Brain pericyte (primary cell): ENCODE data around the gene TMEM94.
"Not testable (repeated sequence)": the region's sequence is repeated elsewhere in the genome, so short reads cannot be mapped to it uniquely, and the experiment has no call there.

Experiments used
- DNase-seq: peaks from one replicate; pipeline ENCODE4 v3.0.0-alpha.2; 2012; ENCODE audit warnings: low read depth, low spot score

Gene TMEM94

DNA sequence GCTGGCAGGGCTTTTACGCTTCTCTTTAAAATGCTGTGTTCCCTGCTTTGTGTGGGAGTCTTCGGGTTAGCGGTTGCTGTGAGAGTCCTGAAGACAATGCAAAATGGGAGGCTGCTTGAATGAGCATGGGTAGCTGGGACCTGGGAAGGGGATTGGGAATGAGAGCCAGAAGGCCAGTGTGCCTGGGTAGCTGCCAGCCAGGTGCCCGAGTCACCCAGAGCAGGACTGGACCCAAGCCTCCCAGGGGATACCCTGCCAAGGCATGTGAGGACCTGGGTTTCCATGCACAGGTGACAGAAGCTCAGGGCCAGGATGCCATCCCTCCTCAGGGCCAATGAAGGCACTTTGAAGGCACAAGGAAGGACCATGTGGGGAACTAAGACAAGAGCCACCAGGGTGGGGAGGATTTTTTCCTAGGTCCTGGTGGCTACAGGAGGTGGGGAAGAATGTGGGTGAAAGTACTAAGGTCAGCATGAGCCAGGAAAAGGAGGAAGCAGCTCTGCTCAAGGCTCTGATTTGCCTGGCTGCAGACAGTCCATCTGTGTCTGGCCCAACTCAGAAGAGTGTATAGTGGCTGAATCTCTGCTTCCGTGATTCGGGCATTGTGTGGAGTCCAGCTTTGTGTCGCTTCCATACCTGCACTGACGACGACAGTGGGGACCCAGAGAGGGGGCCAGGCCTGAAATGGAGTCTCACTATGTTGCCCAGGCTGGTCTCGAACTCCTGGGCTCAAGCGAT is 20.5 kb downstream of the TMEM94 start:
- DNase-seq = no peak

DNA sequence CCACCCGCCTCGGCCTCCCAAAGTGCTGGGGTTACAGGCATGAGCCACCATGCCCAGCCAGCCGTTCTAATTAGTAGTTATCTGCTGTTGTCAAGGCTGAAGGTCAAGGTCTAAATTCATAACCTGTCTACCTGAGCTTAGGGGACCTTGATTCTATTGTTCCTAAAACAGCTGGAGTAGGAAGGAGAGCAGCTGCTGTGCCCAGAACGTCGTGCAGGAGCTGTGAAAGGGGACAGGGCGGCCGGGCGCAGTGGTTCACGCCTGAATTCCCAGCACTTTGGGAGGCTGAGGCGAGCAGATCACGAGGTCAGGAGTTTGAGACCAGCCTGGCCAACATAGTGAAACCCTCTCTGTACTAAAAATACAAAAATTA is 21.0 kb downstream of the TMEM94 start:
- DNase-seq = not testable (repeated sequence)

DNA sequence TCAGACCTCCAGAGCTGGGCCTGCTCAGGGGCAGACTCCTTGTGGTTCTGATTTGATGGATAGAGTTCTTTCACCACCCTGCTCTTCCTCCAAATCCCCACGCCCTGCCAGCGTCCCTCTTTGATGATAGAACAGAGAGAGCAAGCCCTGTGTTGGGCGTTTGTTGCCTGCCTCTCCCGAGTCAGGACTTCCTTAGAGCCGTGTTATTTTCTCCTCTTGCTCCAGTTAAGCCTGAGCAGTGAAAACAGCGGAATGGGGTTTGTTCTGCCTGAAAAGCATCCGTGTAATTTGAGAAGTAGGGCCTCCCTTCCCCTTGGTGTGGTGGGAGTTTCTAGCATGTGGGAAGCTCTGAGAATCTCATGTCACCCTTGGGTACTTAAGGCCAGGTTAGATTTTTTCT is 22.1 kb downstream of the TMEM94 start:
- no peak for DNase-seq

DNA sequence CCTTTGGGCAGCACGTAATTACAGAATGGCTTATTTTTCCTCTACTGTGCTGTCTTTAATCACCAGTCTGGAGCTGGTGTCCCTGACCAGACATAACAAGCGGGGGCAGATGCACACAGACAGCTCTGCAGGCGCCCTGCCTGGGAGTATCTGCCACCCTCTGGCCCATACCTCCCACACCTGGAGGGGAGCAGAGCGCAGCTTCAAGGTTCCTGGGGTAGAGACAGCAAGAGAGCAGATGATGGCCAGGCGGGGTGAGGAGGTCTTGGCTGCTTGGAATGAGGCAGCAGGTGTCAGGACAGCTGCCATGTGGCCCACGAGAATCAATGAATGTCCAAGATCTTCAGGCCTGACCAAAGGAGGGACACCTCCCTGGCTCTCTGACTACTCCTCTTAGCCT is 23.8 kb downstream of the TMEM94 start:
- no peak for DNase-seq

DNA sequence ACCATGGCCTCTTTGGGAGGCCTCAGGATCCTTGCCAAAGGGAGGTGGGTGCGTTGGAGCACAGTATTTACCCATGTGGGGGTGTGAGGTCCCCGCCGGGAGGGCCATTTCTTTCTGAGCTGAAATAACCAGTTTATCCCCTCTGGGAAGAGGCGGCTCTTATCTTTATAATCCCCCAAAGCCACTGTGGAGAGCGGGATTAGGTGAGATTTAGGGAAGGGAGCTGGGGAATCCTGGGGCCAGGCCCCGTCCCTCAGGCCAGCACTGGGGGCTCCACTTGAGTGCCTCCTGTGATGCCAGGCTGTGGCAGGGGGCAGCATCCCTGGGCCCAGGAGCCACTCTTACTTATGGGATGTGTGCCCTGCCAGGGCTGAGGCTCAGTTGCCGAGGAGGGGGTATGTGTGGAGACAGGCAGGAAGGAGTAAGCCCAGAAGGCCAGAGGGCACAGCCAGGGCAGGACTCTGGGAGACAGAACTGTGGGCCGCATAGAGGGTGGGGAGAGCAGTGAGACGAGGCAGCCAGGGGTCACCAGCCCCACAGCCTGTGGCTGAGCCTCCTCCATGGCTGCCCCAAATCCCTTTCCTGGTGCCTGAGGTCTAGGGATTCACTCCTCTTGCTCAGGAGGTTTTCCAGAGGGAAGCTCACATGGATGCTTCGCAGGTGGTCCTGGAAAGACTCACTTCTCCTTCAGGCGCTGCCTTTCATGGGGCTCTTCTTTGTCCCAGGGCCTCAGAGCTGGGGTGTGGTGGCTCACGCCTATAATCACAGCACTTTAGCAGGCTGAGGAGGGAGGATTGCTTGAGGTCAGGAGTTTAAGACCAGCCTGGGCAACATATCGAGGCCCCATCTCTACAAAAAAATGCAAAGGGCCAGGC is 25.0 kb downstream of the TMEM94 start:
- no peak for DNase-seq

DNA sequence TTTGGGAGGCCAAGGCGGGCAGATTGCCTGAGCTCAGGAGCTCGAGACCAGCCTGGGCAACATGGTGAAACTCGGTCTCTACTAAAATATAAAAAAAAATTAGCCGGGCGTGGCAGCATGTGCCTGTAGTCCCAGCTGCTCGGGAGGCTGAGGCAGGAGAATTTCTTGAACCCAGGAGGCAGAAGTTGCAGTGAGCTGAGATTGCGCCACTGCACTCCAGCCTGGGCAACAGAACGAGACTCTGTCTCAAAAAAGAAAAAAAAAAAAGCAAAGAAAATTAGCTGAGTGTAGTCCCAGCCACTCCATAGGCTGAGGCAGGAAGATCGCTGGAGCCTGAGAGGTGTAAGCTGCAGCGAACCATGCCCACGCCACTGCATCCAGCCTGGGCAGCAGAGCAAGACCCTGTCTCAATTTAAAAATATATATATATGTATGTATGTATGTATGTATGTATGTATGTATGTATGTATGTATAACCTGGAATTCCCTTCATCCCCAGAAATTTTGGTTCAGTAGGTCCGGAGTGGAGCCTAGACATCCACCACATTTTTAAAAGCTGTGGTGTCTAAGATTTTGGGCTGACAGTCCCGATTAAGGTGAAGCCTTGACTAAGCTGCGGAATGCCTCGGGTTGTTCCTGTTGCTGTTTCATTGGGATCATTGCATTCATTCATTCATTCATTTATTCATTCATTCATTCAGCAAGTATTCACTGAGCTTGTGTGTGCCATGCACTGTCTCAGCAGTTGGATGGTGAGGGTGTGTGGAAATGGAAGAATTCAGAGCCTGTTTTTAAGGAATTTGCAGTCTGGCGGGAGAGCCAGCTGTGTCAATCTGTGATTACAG is 25.9 kb downstream of the TMEM94 start:
- no peak for DNase-seq

DNA sequence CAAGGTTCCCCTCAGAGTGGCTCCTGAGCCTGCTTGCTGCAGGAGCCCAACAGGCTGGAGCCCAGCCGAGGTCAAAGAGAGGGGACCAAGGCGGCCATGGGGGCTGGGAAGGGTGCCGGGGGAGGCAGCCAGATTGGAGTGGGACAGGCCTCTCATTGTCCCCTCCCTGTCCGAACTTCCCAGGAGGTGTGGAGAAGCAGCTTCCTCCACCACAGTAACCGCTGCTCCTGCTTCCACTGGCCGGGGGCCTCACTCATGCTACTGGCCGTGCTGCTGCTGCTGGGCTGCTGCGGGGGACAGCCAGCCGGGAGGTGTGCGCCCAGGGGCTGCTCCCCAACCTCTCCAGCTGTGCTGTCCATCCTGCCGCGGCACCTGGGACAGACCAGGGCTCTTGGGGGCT is 29.3 kb downstream of the TMEM94 start:
- no peak for DNase-seq

DNA sequence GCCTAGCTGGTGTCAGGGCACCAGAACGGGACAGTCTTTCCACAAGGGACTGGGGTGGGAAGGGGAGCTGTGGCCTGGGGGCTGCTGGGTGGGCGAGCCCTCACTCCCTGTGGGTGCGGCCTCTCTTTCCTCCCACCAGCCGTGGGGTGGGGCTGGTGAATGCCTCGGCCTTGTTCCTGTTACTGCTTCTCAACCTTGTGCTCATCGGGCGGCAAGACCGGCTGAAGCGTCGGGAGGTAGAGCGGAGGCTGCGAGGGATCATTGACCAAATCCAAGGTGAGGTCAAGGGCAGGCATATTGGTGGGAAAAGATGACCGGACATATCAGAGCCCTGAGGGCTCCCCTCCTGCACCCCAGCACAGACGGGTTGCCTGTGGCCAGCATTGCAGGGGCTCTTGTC is 29.7 kb downstream of the TMEM94 start:
- no peak for DNase-seq

DNA sequence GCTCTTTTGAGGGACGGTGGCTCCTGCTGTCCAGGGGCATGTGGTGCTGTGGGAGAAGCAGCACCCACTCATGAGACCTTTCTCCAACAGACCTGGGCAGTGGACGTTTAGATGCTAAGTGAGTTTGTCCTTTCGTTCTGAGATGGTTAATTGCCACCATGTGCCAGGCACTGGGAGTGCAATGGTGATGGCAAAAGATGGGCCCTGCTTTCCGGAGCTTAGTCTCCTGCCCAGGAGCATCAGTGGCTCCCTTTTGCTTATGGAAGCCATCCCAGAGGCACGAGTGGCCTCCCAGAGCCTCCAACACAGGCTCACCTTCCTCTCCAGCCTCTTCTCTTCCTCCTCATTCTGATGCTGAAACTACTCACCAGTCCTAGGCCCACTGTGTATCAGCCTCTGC is 30.5 kb downstream of the TMEM94 start:
- no peak for DNase-seq

DNA sequence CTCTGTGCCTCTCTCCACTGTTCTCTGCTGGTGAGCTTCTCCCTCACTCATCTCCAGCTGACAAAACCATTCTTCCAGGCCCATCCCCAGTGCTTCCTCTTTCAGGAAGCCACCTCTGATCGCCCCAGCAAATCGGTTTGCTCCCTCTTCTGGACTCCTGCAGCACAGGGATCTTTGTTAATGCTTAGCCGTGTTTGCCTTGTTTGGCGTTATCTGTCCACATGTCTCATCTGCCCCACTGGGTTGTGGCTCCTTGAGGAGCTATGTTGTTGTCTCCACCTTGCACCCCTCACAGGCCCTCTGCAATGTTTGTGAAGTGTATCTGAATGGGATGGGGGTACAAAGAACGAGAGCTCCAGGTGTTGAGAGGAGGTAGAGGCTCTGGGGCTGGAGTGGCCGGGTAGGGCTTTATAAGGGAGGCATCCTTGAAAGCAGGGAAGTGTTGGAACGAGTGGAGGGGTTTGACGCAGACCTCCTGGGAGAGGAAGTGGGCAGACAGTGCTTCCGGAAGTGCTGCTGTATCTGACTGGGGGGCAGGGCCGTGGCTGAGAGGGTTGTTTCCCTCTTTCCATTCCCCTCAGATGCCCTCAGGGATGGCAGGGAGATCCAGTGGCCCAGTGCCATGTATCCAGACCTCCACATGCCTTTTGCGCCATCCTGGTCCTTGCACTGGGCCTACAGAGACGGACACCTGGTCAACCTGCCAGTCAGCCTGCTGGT is 31.1 kb downstream of the TMEM94 start:
- no peak for DNase-seq

DNA sequence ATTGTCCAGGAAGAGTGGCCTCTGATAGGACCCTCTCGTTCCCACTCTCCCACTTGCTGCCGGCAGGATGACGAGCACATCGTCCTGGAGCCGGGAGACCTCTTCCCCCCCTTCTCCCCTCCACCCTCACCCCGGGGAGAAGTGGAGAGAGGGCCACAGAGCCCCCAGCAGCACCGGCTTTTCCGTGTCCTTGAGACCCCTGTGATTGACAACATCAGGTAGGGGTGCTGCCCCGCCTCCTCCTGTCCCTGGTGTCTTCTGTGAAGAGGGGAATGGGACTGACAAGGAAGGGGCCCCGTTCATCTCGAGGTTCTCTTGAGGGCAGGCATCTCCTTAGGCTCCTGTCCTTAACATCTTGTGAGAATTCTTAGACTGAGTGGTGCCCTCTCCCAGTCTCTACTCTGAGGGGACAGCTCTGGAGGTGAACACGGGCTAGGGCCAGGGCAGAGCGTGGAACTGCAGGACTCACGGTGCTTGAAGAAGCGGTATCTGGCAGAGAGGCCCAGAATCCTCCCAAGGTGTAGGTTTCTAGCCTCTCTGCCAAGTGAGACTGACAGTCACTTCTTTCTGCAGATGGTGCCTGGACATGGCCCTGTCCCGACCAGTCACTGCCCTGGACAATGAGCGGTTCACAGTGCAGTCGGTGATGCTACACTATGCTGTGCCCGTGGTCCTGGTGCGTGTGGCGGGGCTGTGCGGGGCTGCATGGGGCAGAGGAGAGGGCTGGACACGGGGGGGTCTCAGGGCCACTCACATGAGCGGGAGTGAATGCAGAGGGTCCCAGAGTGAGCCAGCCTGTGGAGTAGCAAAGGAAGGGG is 32.5 kb downstream of the TMEM94 start:
- no peak for DNase-seq

DNA sequence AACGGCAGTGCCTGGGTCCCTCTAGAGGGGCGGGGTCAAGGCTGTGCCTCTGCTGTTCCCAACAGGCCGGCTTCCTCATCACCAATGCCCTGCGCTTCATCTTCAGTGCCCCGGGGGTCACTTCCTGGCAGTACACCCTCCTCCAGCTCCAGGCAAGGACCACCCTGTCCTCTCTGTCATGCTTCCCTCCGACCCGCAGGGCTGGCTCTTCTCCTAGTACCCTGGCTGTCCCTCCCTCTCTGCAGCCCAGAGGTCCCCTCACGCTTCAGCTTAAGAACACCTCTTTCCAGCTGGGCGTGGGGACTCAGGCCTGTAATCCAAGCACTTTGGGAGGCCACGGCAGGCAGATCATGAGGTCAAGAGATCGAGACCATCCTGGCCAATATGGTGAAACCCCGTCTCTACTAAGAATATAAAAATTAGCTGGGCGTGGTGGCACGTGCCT is 33.1 kb downstream of the TMEM94 start:
- no peak for DNase-seq

DNA sequence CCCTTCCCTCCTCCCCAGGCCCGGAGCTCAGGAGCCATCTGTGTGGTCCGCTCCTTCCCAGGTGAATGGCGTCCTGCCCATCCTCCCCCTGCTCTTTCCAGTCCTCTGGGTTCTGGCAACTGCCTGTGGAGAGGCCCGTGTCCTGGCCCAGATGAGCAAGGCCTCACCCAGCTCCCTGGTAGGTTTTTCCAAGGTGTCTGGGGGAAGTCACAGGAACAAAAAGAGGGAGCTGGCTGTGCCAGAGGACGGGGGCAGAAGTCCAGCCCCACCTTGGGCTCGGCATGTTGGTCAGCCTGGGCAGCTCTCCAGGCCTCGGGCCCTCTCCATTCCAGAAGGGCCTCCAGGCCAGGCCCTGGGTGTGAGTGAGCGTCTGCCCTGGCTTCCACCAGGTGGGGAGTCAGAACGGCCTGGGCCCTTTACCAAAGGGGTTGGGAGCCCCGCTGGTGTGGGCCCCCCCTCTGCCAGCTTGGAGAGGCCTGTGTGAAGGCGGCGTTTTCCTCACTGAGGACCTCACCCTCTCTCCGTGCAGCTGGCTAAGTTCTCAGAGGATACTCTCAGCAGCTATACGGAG is 33.8 kb downstream of the TMEM94 start:
- DNase-seq = no peak

DNA sequence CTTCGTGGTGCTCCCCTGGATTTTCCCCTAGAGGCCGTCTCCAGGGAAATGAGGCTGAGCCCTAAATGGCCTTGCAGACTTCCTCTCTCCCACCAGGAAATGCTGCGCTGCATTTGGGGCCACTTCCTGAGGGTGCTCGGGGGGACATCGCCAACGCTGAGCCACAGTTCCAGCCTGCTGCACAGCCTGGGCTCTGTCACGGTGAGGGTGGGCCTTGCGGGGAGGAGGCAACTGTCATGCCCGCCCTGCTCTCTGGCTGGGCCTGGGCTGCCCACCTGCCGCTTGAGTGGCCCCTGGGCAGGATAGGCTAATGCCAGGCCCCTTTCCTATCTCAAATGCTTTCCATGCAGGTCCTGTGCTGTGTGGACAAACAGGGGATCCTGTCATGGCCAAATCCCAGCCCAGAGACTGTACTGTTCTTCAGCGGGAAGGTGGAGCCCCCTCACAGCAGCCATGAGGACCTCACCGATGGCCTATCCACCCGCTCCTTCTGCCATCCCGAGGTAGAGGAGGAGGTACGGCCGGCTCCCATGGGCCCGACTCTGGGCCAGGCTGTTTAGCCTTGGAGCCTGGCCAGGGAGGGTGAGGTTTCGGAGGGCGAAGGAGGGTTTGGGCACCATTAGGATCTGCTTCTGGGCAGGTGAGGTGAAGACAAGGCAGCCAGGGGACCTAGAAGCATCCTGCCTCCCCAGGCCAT is 34.7 kb downstream of the TMEM94 start:
- no peak for DNase-seq

DNA sequence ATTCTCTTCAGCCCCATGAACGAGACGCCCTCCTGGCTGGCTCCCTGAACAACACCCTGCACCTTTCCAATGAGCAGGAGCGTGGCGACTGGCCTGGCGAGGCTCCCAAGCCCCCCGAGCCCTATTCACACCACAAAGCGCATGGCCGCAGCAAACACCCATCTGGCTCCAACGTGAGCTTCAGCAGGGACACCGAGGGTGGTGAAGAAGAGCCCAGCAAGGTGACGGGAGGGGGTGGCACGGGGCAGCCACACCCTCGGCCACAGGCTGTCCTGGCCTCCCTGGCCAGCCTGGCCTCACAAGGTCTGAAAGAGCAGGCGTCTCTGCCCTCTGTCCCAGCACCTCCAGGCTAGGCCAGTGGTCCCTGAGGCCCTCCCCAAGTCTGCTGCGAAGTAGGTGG is 35.2 kb downstream of the TMEM94 start:
- no peak for DNase-seq

DNA sequence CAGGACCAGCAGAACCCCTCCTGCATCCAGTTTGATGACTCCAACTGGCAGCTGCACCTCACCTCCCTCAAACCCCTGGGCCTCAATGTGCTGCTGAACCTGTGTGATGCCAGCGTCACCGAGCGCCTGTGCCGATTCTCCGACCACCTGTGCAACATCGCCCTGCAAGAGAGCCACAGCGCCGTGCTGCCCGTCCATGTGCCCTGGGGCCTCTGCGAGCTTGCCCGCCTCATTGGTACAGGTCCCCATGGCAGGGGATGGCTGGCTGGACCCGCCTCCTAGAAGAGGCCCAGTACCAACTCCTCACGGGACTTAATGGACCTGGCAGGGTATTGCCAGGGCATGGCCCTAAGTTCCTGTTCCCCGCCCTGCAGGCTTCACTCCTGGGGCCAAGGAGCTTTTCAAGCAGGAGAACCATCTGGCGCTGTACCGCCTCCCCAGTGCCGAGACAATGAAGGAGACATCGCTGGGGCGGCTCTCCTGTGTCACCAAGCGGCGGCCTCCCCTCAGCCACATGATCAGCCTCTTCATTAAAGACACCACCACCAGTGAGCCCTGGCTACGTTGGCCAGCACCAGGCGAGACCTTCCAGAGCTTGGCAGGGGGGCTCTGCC is 36.2 kb downstream of the TMEM94 start:
- no peak for DNase-seq

DNA sequence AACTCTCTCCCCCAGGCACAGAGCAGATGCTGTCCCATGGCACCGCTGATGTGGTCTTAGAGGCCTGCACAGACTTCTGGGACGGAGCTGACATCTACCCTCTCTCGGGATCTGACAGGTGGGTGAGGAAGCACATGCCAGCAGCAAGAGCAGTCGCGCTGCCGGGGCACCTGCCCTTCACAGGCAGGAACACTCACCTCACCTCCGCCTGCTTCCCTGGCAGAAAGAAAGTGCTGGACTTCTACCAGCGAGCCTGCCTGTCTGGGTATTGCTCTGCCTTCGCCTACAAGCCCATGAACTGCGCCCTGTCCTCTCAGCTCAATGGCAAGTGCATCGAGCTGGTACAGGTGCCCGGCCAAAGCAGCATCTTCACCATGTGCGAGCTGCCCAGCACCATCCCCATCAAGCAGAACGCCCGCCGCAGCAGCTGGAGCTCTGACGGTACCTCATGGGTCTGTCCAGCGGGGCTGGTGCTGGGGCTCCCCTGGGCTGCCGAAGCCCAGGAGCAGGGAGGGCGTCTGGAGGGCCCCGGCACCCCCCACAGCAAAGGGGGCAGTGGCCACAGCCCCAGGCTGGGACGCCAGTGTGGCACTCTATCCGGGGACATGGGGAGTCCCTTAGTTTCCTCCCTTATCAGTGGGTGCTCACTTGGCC is 37.2 kb downstream of the TMEM94 start:
- no peak for DNase-seq

DNA sequence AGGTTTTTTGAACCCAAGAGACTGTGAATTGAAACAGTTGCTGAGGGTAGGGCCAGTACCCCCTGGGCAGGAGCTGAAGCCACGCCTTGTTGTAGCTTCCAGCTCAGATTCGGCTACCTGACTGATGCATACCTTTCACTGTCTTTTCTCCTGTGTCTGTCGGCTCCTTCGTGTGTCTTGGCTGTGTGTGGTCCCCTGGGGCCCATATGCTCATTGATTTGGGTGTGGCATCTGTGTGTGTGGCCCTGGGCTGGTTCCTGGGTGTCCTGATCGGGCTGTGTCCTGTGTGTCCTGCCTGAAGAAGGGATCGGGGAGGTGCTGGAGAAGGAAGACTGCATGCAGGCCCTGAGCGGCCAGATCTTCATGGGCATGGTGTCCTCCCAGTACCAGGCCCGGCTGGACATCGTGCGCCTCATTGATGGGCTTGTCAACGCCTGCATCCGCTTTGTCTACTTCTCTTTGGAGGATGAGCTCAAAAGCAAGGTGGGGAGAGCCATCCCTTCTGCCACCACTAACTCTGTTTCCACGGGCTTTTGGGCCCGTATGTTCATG is 38.0 kb downstream of the TMEM94 start:
- no peak for DNase-seq
